ENCODE measurements around the gene KLHL21. TPM values are rescaled to one million over a fixed set of nuclear protein-coding genes. Genes with fewer than 3 reads are reported as not detected.

KLHL21 gene
- total and polyA plus RNA-seq, 9 of the 15 experiments (the other 6 are each of a cell fraction or from before 2014, with no cell fraction given), result 2.1 to 42.1 (median 17.5) TPM

- ATAC-seq, result no peak
- H2AFZ ChIP-seq (ENCODE audit: low read depth, low read length), result no peak overlapping the region
These were observed 57.8 kb downstream of the KLHL21 start for GRCh38 chr1:6544831-6545230.

More at GRCh38 chr1:6544831-6545230, 57.8 kb downstream of the KLHL21 start:
- FAIRE-seq, result no peak
- in situ Hi-C loops (cut with MboI) (no loop called here), intact Hi-C loops (cut with micrococcal nuclease) (no loop called here)
- WGBS (ENCODE audit: insufficient coverage, low coverage, missing lambda C conversion rate), result 95% methylated on average over 3 of the region's 3 CpGs
- Histone ChIP-seq H3K9me1 (ENCODE audit: control insufficient read depth, insufficient read depth, low read length) (no peaks in the 10 kb centered on the region), H3K9me3 (replicated peaks; ENCODE audit: control insufficient read depth, insufficient read depth, low read depth, low read length) (no peaks in the 10 kb centered on the region), H3K4me1 (replicated peaks in 1 of 2; ENCODE audit: control insufficient read depth in 2 of 2, insufficient read depth in 2 of 2, low read length in 2 of 2) (no peaks in the 10 kb centered on the region), H4K20me1 (replicated peaks; ENCODE audit: control insufficient read depth, insufficient read depth, low read length) (0 out of 2 replicates have a peak, but pooled peaks cover 6% of the 10 kb centered on the region), H3K27me3 (ENCODE audit: control insufficient read depth in 2 of 2, insufficient read depth in 2 of 2, low read length in 2 of 2) (no peaks in the 10 kb centered on the region), H3K27ac (ENCODE audit: extremely low read depth, low read depth, low read length) (no peak overlapping the region), H3K79me2 (ENCODE audit: control insufficient read depth, insufficient read depth, low read length) (peaks cover 5% of the 10 kb centered on the region; the same call in 1 of the 3 replicates), H3K4me3 (no peak overlapping the region), H3K36me3 (ENCODE audit: control insufficient read depth, insufficient read depth, low read length) (peaks cover 93% of the 10 kb centered on the region), H3K4me2 (ENCODE audit: insufficient read depth, low read length) (no peak overlapping the region), H3K9ac (ENCODE audit: insufficient read depth in 1 of 2, low read depth in 2 of 2, low read length in 2 of 2) (no peak overlapping the region)
- no TSS peak for BruUV-seq (replicated peaks)
- TF ChIP-seq E2F1 (CRISPR knock-in tag; IDR thresholded peaks at IDR 0.05) (no peak), CTBP1 (IDR thresholded peaks at IDR 0.05; ENCODE audit: borderline replicate concordance) (no peak), CBFB (CRISPR knock-in tag; IDR thresholded peaks at IDR 0.05) (no peak), ZNF347 (CRISPR knock-in tag; IDR thresholded peaks at IDR 0.05; ENCODE audit: low read depth) (no peak), ZNF586 (CRISPR knock-in tag; conservative IDR thresholded peaks at IDR 0.05) (no peak), ZNF717 (CRISPR knock-in tag; IDR thresholded peaks at IDR 0.05) (no peak), ELK1 (CRISPR knock-in tag; IDR thresholded peaks at IDR 0.05) (no peak), CBFA2T2 (conservative IDR thresholded peaks at IDR 0.05) (no peak), BDP1 (IDR thresholded peaks at IDR 0.05; ENCODE audit: insufficient read depth, insufficient read length) (no peak), TGIF2 (CRISPR knock-in tag; IDR thresholded peaks at IDR 0.05) (no peak), MTA3 (IDR thresholded peaks at IDR 0.05; ENCODE audit: borderline replicate concordance) (no peak), HMBOX1 (IDR thresholded peaks at IDR 0.05) (no peak), YBX1 (IDR thresholded peaks at IDR 0.05) (no peak), THRB (CRISPR knock-in tag; conservative IDR thresholded peaks at IDR 0.05) (no peak), HDAC3 (IDR thresholded peaks at IDR 0.05; ENCODE audit: borderline replicate concordance, partially characterized antibody) (no peak), CHD1 (IDR thresholded peaks at IDR 0.05; ENCODE audit: low read length) (no peak)
- no peak for DNase-seq (ENCODE audit: extremely low read depth in 1 of 4, low spot score in 3 of 4)
- POLR2A ChIA-PET, result no interaction called here
- CTCF ChIA-PET (ENCODE audit: low intra/inter-chr PET ratio), result no interaction called here
